Spleen (tissue), 7 donors: ENCODE measurements around the gene DAB2IP.

Experiments used
- POLR2A ChIP-seq, 3 donors: fragments of 450-650 bp; IDR thresholded peaks; one replicate each; pipeline ENCODE4 v1.5.1; 2017; ENCODE audit warnings: antibody characterized with exemption in 3 of 3, mild to moderate bottlenecking in 1 of 3
- POLR2AphosphoS5 ChIP-seq, 3 donors: sonication (generic); formaldehyde crosslinking; IDR thresholded peaks; one replicate each; pipeline ENCODE4 v1.5.1; 2017; ENCODE audit warnings: antibody characterized with exemption in 3 of 3
- TF ChIP-seq, protein P1 (sequence below), 11 experiments: fragments of 200-600 bp in 7 of 11; fragments of 450-650 bp in 4 of 11; sonication (generic) in 4 of 11; IDR thresholded peaks in 8 of 11; conservative IDR thresholded peaks in 3 of 11; 1 replicate in 7 of 11; 2 replicates in 4 of 11; pipeline versions ENCODE4 v1.4.0 to v1.8.0; 2016 to 2021; ENCODE audit warnings: antibody characterized with exemption in 11 of 11, inconsistent platforms in 4 of 11, mild to moderate bottlenecking in 1 of 11
- donor health status: DM: no; HTN: no; CAD: no; lungs with moderate emphysema.
- donor health status: DM: no; HTN: no; CAD: no.
- donor health status: DM: no; HTN: no; CAD: no.

DNA sequence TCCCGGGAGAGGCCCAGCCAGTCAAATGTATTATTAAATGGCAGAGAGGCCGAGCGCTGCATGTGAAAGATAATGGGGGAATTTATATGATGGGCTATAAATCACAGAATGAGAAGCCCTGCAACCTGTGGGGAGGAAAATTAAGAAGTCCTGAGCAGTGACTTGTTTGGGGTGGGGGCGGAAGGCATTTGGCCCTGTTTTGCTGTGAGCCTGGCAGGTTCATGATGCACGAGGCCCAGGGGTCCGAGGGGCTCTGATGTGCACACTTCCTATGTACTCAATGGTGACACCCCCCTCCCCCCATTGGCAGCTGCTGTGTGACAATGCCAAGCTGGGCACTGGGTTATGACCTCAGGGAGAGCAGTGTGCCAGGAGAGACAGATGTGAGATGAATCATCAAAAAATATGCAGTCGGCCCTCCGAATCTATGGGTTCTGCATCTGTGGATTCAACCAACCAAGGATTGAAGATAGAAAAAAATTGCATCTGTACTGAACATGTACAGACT is 13.7 kb upstream of the DAB2IP start:
- TF ChIP-seq, protein P1, sequence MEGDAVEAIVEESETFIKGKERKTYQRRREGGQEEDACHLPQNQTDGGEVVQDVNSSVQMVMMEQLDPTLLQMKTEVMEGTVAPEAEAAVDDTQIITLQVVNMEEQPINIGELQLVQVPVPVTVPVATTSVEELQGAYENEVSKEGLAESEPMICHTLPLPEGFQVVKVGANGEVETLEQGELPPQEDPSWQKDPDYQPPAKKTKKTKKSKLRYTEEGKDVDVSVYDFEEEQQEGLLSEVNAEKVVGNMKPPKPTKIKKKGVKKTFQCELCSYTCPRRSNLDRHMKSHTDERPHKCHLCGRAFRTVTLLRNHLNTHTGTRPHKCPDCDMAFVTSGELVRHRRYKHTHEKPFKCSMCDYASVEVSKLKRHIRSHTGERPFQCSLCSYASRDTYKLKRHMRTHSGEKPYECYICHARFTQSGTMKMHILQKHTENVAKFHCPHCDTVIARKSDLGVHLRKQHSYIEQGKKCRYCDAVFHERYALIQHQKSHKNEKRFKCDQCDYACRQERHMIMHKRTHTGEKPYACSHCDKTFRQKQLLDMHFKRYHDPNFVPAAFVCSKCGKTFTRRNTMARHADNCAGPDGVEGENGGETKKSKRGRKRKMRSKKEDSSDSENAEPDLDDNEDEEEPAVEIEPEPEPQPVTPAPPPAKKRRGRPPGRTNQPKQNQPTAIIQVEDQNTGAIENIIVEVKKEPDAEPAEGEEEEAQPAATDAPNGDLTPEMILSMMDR (IDR thresholded peaks at IDR 0.05 in 8 of 11, conservative IDR thresholded peaks at IDR 0.05 in 3 of 11), result no peak
- TF ChIP-seq POLR2AphosphoS5 (IDR thresholded peaks at IDR 0.05), result no peak
- TF ChIP-seq POLR2A (IDR thresholded peaks at IDR 0.05), result no peak
